T-helper 2 cell (primary cell): Measurements from ENCODE around the gene MSI2.
A peak's percentile ranks its signal among the peaks of the same experiment; 100 is the strongest.

Source experiments
- DNase-seq, 5 experiments: peaks; one replicate each; pipeline versions ENCODE4 v3.0.0 to v3.0.0-alpha.2; 2012 to 2022

MSI2 gene

DNA sequence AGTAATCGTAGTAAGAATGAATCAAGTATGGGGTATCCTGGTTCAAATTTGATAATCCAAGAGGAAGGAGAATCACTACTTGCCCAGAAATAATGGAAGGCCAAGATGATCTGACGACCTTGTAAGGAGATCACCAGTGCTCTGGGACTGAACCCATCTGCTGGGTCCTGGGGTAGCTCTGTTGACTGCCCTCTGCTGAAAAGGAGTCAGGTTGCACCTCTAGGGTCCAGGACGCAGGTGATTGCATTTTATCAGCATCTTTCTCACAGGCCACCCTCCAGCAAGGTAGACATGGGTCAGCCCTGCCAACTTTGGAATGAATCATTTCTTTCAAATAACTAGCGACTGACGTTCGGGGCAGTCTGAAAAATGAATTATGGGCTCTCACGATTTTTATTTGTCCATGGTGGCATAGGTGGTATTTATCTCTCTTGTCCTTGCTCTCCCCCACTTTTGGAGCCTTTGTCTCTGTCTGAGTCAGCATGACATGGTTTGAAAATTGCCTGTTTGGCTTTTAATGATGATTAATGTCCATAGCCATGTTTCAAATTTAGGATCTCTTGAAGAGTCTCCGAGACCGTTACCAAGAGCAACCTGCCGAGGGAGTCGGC, 163.7 kb downstream of the MSI2 start:
- DNase-seq: no peak

DNA sequence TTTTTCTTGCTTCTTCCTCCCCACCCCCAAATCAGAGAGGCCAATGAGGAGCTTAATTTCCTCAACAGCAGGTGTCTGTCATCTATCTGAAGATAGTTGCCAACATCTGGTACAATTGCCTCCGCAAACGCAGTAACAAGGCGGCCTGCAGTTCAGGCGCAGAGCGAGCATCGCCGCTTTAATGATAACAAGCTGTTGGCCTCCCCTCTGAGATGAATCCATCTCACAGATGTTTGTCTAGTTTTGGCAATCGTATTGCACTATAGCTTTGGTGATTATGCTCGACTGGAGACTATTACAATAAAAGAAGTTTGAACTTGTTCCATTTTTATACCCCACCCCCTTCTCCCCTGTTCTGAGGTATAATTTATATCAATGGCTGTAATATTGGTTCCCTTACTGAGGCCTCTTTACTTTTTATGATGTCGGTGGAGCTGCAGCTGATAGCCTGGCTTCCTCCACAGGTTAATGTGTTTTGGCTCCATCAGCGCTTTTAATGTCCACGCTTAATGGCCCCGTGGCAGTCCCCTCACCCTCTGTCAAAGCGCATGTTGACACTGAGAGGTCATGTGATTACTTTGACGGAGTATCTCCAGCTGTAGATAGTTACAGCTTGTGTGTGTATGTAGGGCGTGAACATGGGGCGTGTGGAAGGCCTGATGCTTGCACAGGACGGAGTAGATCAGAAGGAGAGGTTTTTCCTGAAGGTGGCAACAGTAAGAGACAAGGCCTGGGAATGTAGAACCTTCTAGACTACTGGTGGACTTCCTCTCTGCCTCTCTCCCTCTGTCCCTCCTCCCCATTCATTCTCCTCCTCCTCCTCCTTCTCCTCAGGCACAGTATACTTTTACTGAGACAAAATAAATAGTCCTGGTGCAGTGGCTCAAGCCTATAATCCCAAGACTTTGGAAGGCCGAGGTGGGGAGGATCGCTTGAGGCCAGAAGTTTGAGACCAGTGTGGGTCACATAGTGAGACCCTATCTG, 164.7 kb downstream of the MSI2 start:
- DNase-seq: no peak

DNA sequence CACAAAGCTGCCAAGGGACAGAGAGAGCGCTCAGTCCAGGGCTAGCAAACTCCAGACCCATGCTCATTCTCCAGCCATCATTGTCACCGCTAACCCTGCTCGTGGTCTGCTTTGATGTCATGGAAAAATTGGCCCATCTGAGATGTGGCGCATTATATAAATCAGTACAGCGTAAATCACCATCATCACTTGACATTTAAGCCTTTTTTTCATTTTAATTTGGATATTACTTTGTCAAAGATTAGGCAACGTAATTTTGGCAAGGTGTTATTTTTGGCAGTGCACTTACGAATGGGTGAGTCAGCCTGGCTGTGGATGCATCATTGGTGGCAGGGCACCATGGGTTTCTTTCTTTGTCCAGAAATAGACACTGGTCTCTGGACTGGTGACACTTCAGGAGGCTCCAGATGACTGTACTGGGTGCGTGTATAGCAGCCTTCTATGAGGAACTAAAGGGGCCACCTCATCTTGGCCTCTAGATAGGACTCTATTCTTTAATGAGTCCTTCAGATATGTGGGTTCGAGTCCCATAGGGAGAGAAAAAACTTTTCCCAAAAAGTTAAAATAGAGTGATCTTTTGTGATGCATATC, 166.3 kb downstream of the MSI2 start:
- no peak for DNase-seq

DNA sequence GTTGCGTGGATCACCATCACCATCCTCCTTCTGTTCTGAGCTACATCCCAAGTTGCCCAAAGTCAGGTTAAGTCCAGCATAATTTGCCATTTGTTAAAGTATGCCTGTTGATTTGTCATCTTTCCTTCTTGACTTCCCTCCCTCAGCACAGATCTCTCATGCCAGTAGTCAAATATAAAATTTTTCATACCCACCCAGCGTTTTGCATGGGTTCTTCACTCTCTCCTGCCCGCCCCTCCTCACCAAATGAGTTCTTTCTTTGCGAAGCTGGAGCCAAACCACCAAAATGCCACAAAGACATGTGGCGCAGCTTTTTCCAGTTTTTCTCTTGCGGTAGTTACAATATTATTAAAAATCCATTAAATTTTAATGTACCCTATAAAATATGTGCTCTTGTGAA, 167.2 kb downstream of the MSI2 start:
- DNase-seq: no peak

DNA sequence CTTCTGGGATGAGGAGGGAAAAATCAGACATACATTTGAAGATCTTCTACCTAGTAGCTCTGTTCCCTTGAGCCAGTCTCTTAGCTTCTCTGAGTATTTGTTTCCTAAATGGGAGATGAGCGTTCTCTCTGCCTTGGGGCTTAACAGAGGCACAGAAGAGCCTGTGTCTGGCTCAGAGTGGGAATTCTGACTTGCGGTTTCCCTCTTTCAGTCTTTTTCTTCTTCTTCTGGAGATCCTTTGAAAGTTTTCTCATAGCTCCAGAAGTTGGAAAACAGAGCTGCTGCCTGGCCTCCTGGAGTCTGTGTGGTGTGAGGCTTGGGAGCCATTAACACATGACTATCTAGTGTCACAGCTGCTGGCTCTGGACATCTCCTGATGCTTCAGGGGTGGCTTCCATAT, 167.9 kb downstream of the MSI2 start:
- DNase-seq: no peak

DNA sequence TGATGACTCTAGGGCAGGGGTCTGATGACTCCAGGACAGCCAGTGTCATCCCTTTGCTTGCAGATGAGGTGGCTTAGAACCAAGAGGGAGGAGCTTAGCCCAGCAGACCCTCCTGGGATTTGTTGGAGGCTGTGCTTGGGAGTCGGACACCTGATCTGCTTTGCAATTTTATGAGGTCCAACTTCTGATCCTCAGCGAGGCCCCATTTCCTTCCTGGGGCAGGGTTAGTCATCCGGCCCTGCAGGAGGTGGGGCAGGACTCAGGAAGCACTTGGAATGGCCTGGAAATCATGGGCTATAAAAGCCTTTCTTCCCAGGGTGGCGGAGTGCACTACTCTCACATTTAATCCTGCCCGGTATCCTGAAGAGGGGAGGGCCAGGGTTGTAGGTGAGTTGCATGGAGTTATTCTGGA, 168.5 kb downstream of the MSI2 start:
- no peak for DNase-seq

DNA sequence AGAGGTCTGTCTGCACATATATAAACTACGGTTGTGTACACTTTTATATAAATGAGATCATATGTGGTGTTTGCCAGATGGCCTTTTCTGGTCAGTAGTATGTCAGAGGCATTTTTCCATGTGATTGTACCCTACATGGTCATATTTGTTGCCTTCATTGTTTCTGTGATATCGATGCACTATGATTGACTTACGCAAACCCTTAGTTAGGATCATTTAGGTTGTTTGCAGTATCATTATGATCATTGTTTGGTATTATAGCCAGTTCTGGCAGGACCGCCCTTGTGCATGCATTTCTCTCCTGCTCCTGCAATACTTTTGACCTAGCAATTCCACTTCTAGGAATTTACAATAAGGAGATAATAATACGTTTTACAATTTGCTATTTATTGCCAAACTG, 169.1 kb downstream of the MSI2 start:
- no peak for DNase-seq

DNA sequence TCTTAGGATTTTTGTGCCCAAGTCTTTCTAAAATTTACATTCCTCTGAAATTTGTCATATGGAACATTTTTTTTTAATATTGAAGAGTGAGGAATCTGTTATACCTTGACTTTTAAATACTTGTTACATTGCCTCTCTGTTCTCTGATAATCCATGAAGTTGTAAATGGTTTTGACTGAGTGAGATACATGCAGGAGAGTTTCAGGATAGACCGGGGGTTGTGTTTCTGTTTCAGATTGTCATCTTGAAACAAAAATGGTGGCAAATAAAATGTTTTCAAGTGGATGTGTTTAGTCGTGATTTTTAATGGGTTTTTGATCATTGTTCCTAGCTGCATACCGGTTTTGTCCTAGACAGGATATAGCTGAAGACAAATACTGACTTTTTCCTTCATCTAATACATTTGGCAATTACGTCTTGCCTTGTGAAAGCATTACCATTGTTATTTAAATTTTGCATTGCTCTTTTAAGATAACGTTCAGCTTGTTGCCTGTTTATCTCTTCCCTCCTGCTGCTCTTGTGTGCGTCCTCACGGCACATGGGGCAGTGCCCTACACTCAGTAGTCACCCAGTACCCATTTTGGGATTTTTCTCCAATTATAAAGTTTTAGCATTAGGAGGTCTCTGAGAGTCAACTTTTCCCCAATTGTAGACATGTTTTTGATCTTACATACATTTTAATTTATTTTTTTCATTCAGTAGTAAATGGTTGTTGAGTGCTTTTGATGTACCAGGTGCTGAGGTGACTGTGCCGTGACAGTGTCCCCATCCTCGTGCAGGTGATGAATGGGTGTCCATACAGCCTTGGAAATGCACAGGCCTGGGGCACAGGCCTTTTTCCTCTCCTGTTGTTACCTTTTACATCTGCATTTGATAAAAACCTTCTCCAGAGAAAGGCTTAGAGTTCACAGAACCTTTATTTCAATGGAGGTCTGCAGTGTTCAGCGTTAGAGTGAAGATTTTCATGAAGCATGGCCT, 169.9 kb downstream of the MSI2 start:
- DNase-seq: peak in 1 of 5 experiments; percentile 19

DNA sequence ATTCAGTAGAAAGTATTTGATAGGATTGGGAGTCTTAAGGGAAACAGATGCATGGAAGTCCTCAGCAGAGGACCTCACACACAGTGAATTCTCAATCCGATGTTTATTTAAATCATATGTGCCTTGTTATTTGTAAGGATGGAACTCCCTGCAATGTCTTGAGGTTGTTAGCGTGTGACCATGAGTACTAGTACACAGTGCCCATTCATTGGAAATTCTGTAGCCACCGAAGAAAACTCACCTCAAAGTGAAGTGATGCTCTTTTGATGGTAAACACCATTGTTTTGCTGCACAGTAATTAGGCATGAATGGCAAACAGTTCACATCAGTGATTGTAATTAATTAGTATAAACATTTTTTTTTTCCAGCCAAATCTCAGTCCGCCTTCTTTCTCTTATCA, 173.6 kb downstream of the MSI2 start:
- no peak for DNase-seq

DNA sequence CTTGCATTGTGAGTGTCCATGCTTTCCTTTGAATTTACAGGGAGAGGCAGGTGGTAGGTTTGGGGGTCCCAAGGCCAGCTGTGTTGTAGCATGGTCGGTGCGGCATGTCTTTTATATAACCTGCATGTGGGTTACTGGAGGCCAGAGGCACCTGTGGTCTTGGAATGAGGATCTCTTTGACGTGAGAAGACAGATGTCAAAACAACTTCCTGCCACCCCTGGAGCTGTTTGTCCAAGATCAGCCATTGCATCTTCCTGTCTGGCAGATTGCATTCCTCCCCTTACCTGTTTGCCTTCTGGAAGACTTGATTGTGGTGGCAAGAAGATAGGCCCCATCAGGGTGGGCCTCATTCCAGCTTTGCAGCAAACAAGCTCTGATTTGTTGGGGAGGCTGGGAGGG, 175.1 kb downstream of the MSI2 start:
- DNase-seq: no peak

DNA sequence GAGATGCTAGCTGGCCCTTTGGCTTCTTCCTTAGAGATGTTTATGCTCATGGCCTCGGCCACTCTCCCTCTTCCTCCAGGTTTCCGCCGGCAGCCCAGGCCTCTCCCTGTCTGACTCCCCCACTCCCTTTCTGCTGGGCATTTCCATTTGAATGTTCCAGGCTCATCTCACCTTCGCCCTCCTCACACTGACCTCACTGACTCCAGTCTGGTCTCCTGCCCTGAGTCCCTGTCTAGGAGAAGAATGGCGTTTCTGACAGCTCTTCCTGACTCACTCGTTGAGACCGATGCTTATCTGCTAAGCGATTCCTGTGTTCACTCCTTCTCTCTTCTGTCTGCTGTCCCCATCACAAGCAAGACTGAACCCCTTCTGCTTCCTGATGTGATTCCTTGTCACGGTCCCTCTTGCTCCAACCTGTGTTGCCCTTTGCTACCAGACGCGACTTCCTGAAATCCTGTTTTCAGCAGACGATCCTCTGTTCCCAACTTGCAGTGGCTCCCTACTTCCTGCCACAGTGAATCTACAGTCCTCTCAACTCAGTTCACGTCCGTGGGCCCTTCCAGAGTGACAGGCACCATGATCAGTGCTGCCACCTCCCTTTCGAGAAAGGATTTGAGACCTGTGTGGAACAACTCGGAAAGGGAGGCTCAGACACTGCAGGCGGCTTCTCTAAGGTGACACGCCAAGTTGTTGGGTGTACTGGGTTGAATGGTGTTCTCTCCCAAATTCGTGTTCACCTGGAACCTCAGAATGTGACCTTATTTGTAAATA, 176.4 kb downstream of the MSI2 start:
- DNase-seq: no peak

DNA sequence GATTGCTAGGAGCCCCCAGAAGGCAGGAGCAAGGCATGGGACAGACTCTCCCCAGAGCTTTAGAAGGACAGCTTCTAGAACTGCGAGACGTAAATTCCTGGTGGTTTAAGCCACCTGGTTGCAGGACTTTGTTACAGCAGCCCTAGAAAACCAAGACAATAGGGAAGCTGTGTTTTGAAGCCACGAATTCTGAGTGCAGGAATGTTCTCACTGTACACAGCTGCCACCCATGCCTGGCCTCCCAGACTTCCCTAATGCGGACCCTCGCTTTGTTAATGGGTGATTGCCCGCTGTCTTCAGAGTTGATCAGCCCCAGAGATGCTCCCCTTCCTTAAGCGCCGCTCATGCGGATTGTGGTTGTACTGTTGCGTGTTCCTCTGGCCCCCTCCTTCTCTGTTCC, 177.1 kb downstream of the MSI2 start:
- DNase-seq: no peak

DNA sequence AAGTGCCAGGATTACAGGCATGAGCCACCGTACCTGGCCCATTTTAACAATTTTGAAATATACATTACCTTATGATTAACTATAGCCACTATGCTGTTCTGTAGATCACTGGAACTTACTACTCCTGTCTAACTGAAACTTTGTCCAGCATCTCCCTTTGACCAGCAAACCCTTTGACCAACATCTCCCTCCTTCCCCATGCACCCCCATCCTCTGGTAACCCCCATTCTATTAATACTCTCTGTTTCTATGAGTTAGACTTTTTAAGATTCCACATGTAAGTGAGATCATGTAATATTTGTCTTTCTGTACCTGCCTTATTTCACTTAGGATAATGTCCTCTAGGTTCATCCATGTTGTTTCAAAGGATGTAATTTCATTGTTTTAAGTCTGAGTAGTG, 178.0 kb downstream of the MSI2 start:
- DNase-seq: no peak

DNA sequence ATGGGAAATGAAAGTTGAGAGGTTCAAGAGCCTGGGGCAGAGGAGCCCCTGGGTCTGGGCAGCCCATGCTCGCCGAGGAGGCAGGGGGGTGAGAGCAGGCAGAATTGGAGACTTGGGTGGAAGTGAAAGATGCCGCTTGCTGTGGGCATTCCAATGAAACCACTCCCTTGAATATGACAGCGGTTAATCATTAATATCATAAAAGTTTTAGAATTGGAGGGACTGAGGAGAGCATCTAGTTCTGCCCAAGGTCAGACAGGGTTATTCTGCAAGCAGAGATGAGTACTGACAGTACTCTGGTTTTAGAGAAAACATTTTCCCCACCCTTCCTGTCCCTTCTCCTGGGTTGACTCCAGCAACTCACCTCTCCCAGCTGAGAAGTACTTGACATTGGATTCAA, 180.2 kb downstream of the MSI2 start:
- no peak for DNase-seq

DNA sequence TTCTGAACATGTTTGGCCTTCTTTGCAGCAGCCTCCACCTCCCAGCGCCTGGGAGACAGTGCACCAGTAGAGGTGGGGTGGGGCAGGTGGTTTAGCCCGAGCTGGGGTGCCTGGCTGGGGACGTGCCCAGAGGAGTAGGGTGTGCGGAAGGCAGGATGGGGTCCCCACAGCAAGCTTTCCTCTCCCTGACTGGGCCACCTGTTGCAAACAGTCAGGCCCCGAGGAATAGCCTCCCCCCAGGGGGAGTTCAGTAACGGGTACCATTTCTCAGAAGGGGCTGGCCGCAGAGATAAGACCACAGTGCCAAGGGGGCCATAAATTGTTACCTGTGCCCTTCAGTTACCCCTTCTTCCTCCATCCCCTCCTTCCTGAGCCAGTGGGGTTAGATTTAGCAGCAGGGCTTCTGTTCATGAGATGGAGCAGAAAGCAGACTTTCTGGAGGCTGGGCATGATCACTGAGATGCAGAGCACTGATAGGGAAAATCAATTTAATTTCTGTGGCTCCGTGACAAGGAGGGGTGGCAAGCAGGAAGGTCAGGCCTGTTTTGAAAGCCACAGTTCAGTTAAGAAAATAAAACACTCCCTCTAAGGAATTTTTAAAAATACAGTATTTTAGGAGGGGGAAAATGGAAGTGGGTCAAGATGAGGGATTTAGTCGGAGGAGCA, 181.9 kb downstream of the MSI2 start:
- DNase-seq: no peak

DNA sequence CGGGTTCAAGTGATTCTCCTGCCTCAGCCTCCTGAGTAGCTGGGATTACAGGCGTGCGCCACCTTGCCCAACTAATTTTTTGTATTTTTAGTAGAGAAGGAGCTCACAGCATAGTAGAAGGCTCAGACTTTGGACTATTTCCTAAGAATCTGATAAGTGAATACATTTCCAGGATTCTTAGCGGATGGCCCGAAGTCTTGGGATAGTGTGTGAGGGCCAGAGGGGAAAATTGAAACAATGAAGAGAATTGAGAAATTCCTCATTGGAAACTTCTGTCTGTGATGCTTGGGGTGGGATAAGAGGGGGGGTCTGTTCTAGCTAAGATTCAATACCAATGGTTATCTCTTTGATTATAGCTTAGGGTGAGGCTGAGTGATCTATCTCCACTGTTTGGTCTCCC, 183.3 kb downstream of the MSI2 start:
- DNase-seq: no peak

DNA sequence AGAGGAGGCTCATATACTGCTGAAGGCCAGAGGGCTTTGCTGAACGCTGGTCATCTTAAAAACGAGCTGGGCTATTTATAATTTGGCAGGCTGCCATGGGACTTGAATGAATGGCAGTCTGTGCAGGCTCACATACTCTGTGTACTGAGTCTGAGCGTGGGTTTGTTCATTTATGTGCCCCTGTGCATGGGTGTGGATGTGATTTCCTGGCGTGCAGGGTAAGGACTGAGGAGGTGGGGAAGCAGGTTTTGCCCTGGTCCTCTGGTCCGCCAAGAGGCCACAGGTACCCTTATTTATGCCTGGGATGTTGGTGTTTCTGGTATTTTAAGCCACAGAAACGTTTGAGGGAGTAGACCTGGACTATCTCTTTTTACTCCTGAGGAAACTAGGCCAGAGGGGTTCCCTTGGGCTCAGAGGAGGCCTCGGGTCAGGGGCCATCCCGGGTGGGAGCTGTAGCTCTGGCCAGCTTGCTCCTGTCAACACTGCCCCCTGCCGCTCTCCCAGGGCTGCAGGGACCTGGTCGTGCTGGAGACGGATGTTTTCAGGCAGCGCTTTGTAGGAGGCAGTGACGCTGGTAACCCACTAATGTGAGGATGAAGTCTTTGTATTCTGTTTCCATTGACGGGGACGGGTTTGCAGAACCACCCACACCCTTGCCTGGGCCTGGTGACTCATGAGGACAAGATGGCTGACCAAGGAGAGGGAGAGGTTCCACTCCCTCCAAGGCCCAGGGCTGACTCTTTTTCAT, 184.4 kb downstream of the MSI2 start:
- DNase-seq: peak in 4 of 5 experiments; percentile 27 to 82 (median 52)

DNA sequence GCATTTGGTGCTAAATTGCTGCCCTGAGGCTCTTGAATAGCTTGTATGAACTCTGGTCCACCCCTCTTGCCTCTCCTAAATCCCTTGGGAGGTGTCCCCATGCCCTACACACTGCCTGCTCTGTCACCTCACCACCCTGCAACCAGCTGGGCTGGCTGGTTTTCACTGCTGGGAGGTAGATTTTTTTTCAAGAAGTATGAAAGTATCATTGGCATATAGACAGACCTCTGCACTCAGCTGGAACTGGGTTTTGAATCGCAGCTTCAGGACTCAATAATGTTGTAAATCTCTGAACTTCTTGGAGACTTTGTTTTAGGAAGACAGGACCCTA, 184.9 kb downstream of the MSI2 start:
- no peak for DNase-seq

DNA sequence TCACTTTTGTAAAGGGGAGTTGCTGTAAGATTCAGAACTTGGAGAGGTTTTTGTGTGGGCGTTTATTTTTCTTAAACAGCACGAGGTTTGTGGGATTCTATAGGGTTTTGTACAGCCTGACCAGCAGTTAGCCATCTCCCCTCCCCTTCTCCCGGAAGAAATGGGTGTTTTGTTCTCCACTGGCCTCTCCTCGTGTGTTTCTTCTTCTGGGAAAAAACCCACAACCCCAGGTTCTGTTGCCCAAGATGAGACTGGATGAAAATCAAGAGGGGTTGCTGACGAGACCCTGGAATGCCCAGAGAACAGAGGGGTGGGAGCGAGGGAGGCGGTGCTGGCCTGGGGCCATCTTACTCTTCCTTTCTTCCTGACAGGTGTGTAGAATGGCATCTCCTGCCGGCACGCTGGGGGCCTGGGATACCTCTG, 186.1 kb downstream of the MSI2 start:
- no peak for DNase-seq

DNA sequence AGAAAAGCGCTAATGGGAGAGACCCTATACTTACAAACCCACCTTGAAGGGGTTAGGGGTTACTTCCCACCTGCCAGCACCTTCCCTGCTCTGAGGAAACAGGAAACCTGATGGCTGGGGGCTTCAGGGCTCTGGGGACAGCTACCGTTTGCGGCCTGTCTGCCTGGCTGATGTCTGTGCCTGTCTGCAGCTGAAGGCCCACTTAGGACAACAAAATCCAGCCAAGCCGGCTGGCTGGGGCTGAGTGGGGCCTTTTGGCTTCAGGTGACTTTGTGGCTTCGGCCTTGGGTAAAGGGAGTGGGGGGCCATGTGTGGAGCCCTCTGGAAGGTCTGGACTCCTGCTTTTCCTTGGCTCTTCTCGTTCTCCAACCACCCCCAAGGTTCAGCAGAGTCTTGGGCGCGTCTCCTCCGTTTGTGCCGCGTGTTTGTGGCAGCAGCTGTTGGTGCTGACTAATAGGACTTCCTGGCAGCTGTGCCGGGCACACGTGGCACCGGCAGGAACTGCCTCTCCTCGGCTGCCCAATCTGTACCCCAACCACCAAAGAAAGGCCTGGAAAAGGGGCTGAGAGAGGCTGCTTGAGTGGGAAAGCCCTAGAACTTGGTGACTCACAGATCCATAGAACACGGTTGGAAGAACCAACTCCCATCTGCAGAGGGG, 186.7 kb downstream of the MSI2 start:
- DNase-seq: peak in 2 of 5 experiments; percentile 41 to 88
